ENCODE measurements around the gene PEF1.

Gene PEF1

GRCh38 chr1:31654474-31654776 is 9.7 kb upstream of the PEF1 start:
- no peak for TF ChIP-seq CTCF (IDR thresholded peaks at IDR 0.05; ENCODE audit: low read depth, low read length, missing control alignments)
- in situ Hi-C loops (cut with HindIII; ENCODE audit: low sequenced_read_pairs), result loop anchor here (5.0 to 25.0 kb wide), 2 partner anchors 63 to 308 kb away; no protein-coding TSS in a partner anchor
- no peak overlapping the region for H3K4me3 ChIP-seq (ENCODE audit: low read depth, low read length)
- no peak for DNase-seq (ENCODE audit: low read depth)

GRCh38 chr1:31653717-31654473 is 9.2 kb upstream of the PEF1 start:
- no peak for DNase-seq (ENCODE audit: low read depth)
- H3K4me3 ChIP-seq (ENCODE audit: low read depth, low read length), result no peak overlapping the region
- in situ Hi-C loops (cut with HindIII; ENCODE audit: low sequenced_read_pairs), result loop anchor here (5.0 to 25.0 kb wide), 2 partner anchors 63 to 308 kb away; no protein-coding TSS in a partner anchor
- no peak for TF ChIP-seq CTCF (IDR thresholded peaks at IDR 0.05; ENCODE audit: low read depth, low read length, missing control alignments)

- TF ChIP-seq CTCF (IDR thresholded peaks at IDR 0.05; ENCODE audit: low read depth, low read length, missing control alignments), result no peak
- H3K4me3 ChIP-seq (ENCODE audit: low read depth, low read length), result no peak overlapping the region
- no peak for DNase-seq (ENCODE audit: low read depth)
- in situ Hi-C loops (cut with HindIII; ENCODE audit: low sequenced_read_pairs), result loop anchor here (5.0 to 25.0 kb wide), 2 partner anchors 64 to 309 kb away; no protein-coding TSS in a partner anchor
Measured at GRCh38 chr1:31652891-31653499, 8.3 kb upstream of the PEF1 start.

GRCh38 chr1:31651766-31652165 is 7.1 kb upstream of the PEF1 start:
- no peak for TF ChIP-seq CTCF (IDR thresholded peaks at IDR 0.05; ENCODE audit: low read depth, low read length, missing control alignments)
- no peak for DNase-seq (ENCODE audit: low read depth)
- in situ Hi-C loops (cut with HindIII; ENCODE audit: low sequenced_read_pairs), result loop anchor here (5.0 to 25.0 kb wide), 2 partner anchors 66 to 311 kb away; no protein-coding TSS in a partner anchor
- no peak overlapping the region for H3K4me3 ChIP-seq (ENCODE audit: low read depth, low read length)

- in situ Hi-C loops (cut with HindIII; ENCODE audit: low sequenced_read_pairs), result loop anchor here (5.0 to 25.0 kb wide), 2 partner anchors 66 to 311 kb away; no protein-coding TSS in a partner anchor
Measured at GRCh38 chr1:31651089-31651420, 6.4 kb upstream of the PEF1 start.

More at GRCh38 chr1:31651089-31651420, 6.4 kb upstream of the PEF1 start:
- no peak for TF ChIP-seq CTCF (IDR thresholded peaks at IDR 0.05; ENCODE audit: low read depth, low read length, missing control alignments)
- no peak for DNase-seq (ENCODE audit: low read depth)
- H3K4me3 ChIP-seq (ENCODE audit: low read depth, low read length), result no peak overlapping the region
